Mesodermal cell (in vitro differentiated cells): ENCODE data around the gene UBE2E2.

Experiments used
- H3K27ac ChIP-seq: 2 replicates; pipeline ENCODE4 v1.7.0; 2013; ENCODE audit warnings: mild to moderate bottlenecking, low read depth, low read length, moderate library complexity; ENCODE audit not compliant: severe bottlenecking
- H3K36me3 ChIP-seq: 2 replicates; pipeline ENCODE4 v1.7.1; 2013; ENCODE audit warnings: mild to moderate bottlenecking, low read length, moderate library complexity; ENCODE audit not compliant: control insufficient read depth, insufficient read depth
- H3K4me1 ChIP-seq: one replicate; pipeline ENCODE4 v1.7.1; 2013; ENCODE audit warnings: mild to moderate bottlenecking, low read length; ENCODE audit not compliant: insufficient read depth, control insufficient read depth, poor library complexity, severe bottlenecking
- H3K4me3 ChIP-seq: 2 replicates; pipeline ENCODE4 v1.7.0; 2013; ENCODE audit warnings: low read length, control low read depth, mild to moderate bottlenecking; ENCODE audit not compliant: insufficient read depth, poor library complexity, severe bottlenecking; ENCODE audit errors: extremely low read depth
- H3K9me3 ChIP-seq: 2 replicates; pipeline ENCODE4 v1.7.1; 2013; ENCODE audit warnings: mild to moderate bottlenecking, low read length, moderate library complexity; ENCODE audit not compliant: control insufficient read depth
- WGBS, 2 experiments: methylation state at CpG; one replicate each; pipeline ENCODE4 v1.1.5; 2013; ENCODE audit warnings: missing lambda C conversion rate in 2 of 2; ENCODE audit not compliant: insufficient coverage in 2 of 2; 5-methylcytosine and 5-hydroxymethylcytosine counted together

The UBE2E2 gene

GRCh38 chr3:23276913-23277658 is 74.0 kb downstream of the UBE2E2 start:
- Histone ChIP-seq H3K4me3 (no peak overlapping the region), H3K36me3 (no peaks in the 10 kb centered on the region)
- 80 to 86% methylated on average over 1 of the region's 7 CpGs for WGBS, 2 experiments

GRCh38 chr3:23277688-23278087 is 74.6 kb downstream of the UBE2E2 start:
- no peak overlapping the region for H3K27ac ChIP-seq
- H3K9me3 ChIP-seq = peaks cover under 1% of the 10 kb centered on the region
- no peak overlapping the region for H3K4me3 ChIP-seq
- H3K4me1 ChIP-seq = no peaks in the 10 kb centered on the region
- H3K36me3 ChIP-seq = no peaks in the 10 kb centered on the region
- WGBS, 2 experiments = 100% methylated on average over 1 of the region's 3 CpGs; no CpG with 5 or more reads in 1 of the 2 experiments

More at GRCh38 chr3:23276913-23277658, 74.0 kb downstream of the UBE2E2 start:
- Histone ChIP-seq H3K4me1 (no peaks in the 10 kb centered on the region), H3K27ac (no peak overlapping the region), H3K9me3 (peaks cover 6% of the 10 kb centered on the region)

- H3K4me3 ChIP-seq = no peak overlapping the region
- H3K4me1 ChIP-seq = no peaks in the 10 kb centered on the region
- 82 to 96% methylated on average over 3 to 4 of the region's 5 CpGs for WGBS, 2 experiments
- H3K36me3 ChIP-seq = no peaks in the 10 kb centered on the region
- H3K9me3 ChIP-seq = peaks cover 11% of the 10 kb centered on the region
- no peak overlapping the region for H3K27ac ChIP-seq
Measured at GRCh38 chr3:23283625-23284024, 80.5 kb downstream of the UBE2E2 start.

- H3K36me3 ChIP-seq = no peaks in the 10 kb centered on the region
- H3K9me3 ChIP-seq = peaks cover 11% of the 10 kb centered on the region
- H3K27ac ChIP-seq = no peak overlapping the region
- H3K4me1 ChIP-seq = no peaks in the 10 kb centered on the region
- no peak overlapping the region for H3K4me3 ChIP-seq
- 100% methylated on average over 1 of the region's 1 CpG; no CpG with 5 or more reads in 1 of the 2 experiments for WGBS, 2 experiments
Measured at GRCh38 chr3:23288286-23288685, 85.2 kb downstream of the UBE2E2 start.

GRCh38 chr3:23288715-23289114 is 85.6 kb downstream of the UBE2E2 start:
- H3K4me1 ChIP-seq = no peaks in the 10 kb centered on the region
- H3K27ac ChIP-seq = no peak overlapping the region
- peaks cover 11% of the 10 kb centered on the region for H3K9me3 ChIP-seq
- no peak overlapping the region for H3K4me3 ChIP-seq
- H3K36me3 ChIP-seq = no peaks in the 10 kb centered on the region
- WGBS, 2 experiments = no CpG with 5 or more reads among the region's 2 CpGs

GRCh38 chr3:23292432-23292831 is 89.3 kb downstream of the UBE2E2 start:
- no peaks in the 10 kb centered on the region for H3K4me1 ChIP-seq
- 100% methylated on average over 1 of the region's 1 CpG; no CpG with 5 or more reads in 1 of the 2 experiments for WGBS, 2 experiments
- no peaks in the 10 kb centered on the region for H3K36me3 ChIP-seq
- H3K27ac ChIP-seq = no peak overlapping the region
- H3K4me3 ChIP-seq = no peak overlapping the region
- H3K9me3 ChIP-seq = peaks cover under 1% of the 10 kb centered on the region

GRCh38 chr3:23294770-23295387 is 91.8 kb downstream of the UBE2E2 start:
- no peak overlapping the region for H3K4me3 ChIP-seq
- H3K9me3 ChIP-seq = no peaks in the 10 kb centered on the region
- H3K27ac ChIP-seq = no peak overlapping the region
- H3K4me1 ChIP-seq = no peaks in the 10 kb centered on the region
- no peaks in the 10 kb centered on the region for H3K36me3 ChIP-seq

GRCh38 chr3:23301819-23302218 is 98.7 kb downstream of the UBE2E2 start:
- whole genome bisulfite sequencing, 2 experiments = 83 to 92% methylated on average over 4 to 5 of the region's 5 CpGs
- H3K36me3 ChIP-seq = no peaks in the 10 kb centered on the region

GRCh38 chr3:23302271-23302670 is 99.1 kb downstream of the UBE2E2 start:
- Histone ChIP-seq H3K4me1 (no peaks in the 10 kb centered on the region), H3K36me3 (no peaks in the 10 kb centered on the region), H3K27ac (no peak overlapping the region), H3K9me3 (no peaks in the 10 kb centered on the region), H3K4me3 (no peak overlapping the region)
- 100% methylated on average over 1 of the region's 1 CpG for WGBS, 2 experiments

More at GRCh38 chr3:23301819-23302218, 98.7 kb downstream of the UBE2E2 start:
- no peak overlapping the region for H3K27ac ChIP-seq
- no peak overlapping the region for H3K4me3 ChIP-seq
- H3K9me3 ChIP-seq = no peaks in the 10 kb centered on the region
- H3K4me1 ChIP-seq = no peaks in the 10 kb centered on the region

GRCh38 chr3:23303601-23304217 is 100.6 kb downstream of the UBE2E2 start:
- Histone ChIP-seq H3K27ac (no peak overlapping the region), H3K36me3 (no peaks in the 10 kb centered on the region), H3K4me1 (no peaks in the 10 kb centered on the region), H3K9me3 (no peaks in the 10 kb centered on the region), H3K4me3 (no peak overlapping the region)
- WGBS, 2 experiments = 100% methylated on average over 2 of the region's 6 CpGs; no CpG with 5 or more reads in 1 of the 2 experiments

GRCh38 chr3:23304424-23304823 is 101.3 kb downstream of the UBE2E2 start:
- H3K27ac ChIP-seq = no peak overlapping the region
- H3K36me3 ChIP-seq = no peaks in the 10 kb centered on the region
- H3K9me3 ChIP-seq = no peaks in the 10 kb centered on the region
- H3K4me3 ChIP-seq = no peak overlapping the region
- WGBS, 2 experiments = no CpG with 5 or more reads among the region's 1 CpG
- H3K4me1 ChIP-seq = no peaks in the 10 kb centered on the region
